Common myeloid progenitor, CD34-positive (primary cell): Measurements from ENCODE around the gene CDR2L.

Experiments
- CTCF ChIA-PET: fragments of 350-600 bp; sonication (Branson Sonifier 250); formaldehyde crosslinking; loops from one replicate; lab custom pipeline; 2021; ENCODE audit warnings: antibody characterized with exemption; lab: Charles Lee
- POLR2A ChIA-PET: fragments of 350-600 bp; sonication (Branson Sonifier 250); formaldehyde crosslinking; loops from one replicate; lab custom pipeline; 2021; ENCODE audit warnings: antibody characterized with exemption; lab: Charles Lee
- DNase-seq, 3 donors: peaks; one replicate each; pipeline versions ENCODE4 v3.0.0 to v3.0.0-alpha.2; 2013
- H3K27ac ChIP-seq, 2 experiments: 1 replicate in 1 of 2; 2 replicates in 1 of 2; pipeline ENCODE4 v1.7.0; 2013; ENCODE audit warnings: inconsistent platforms in 2 of 2, low read length in 2 of 2, mild to moderate bottlenecking in 2 of 2, low read depth in 1 of 2, moderate library complexity in 1 of 2; ENCODE audit not compliant: severe bottlenecking in 2 of 2, insufficient read depth in 1 of 2, poor library complexity in 1 of 2
- H3K27me3 ChIP-seq, 5 experiments: replicated peaks in 2 of 5; 1 replicate in 3 of 5; 2 replicates in 2 of 5; pipeline versions ENCODE4 v1.6.1 to v1.7.0; 2013; ENCODE audit warnings: low read length in 4 of 5, mild to moderate bottlenecking in 2 of 5, moderate library complexity in 2 of 5, inconsistent platforms in 1 of 5; ENCODE audit not compliant: insufficient read depth in 5 of 5, control insufficient read depth in 4 of 5
- H3K36me3 ChIP-seq, 4 experiments: 1 replicate in 2 of 4; 2 replicates in 2 of 4; pipeline versions ENCODE4 v1.6.1 to v1.7.0; 2013; ENCODE audit warnings: low read length in 3 of 4, control low read depth in 1 of 4, mild to moderate bottlenecking in 1 of 4; ENCODE audit not compliant: control insufficient read depth in 4 of 4, insufficient read depth in 4 of 4
- H3K4me1 ChIP-seq, 4 experiments: 1 replicate in 3 of 4; 2 replicates in 1 of 4; pipeline versions ENCODE4 v1.6.1 to v1.7.1; 2013; ENCODE audit warnings: low read length in 3 of 4, mild to moderate bottlenecking in 3 of 4, control low read depth in 1 of 4, inconsistent platforms in 1 of 4, moderate library complexity in 1 of 4; ENCODE audit not compliant: control insufficient read depth in 4 of 4, insufficient read depth in 4 of 4; ENCODE audit errors: control extremely low read depth in 1 of 4
- H3K4me3 ChIP-seq, 7 experiments: 1 replicate in 4 of 7; 2 replicates in 3 of 7; pipeline versions ENCODE4 v1.5.1 to v1.7.0; 2013; ENCODE audit warnings: mild to moderate bottlenecking in 7 of 7, low read length in 6 of 7, moderate library complexity in 6 of 7, inconsistent platforms in 2 of 7, low read depth in 2 of 7, control low read depth in 1 of 7; ENCODE audit not compliant: insufficient read depth in 4 of 7, control insufficient read depth in 1 of 7; ENCODE audit errors: extremely low read depth in 1 of 7
- H3K9me3 ChIP-seq, 5 experiments: 1 replicate in 4 of 5; 2 replicates in 1 of 5; pipeline versions ENCODE4 v1.6.1 to v1.7.1; 2013; ENCODE audit warnings: low read length in 4 of 5, mild to moderate bottlenecking in 2 of 5, inconsistent platforms in 1 of 5, low read depth in 1 of 5, moderate library complexity in 1 of 5; ENCODE audit not compliant: control insufficient read depth in 4 of 5, insufficient read depth in 2 of 5; ENCODE audit errors: control extremely low read depth in 1 of 5
- WGBS: methylation state at CpG from one replicate; pipeline ENCODE4 v1.1.5; 2013; ENCODE audit not compliant: insufficient coverage; 5-methylcytosine and 5-hydroxymethylcytosine counted together

Gene CDR2L

DNA sequence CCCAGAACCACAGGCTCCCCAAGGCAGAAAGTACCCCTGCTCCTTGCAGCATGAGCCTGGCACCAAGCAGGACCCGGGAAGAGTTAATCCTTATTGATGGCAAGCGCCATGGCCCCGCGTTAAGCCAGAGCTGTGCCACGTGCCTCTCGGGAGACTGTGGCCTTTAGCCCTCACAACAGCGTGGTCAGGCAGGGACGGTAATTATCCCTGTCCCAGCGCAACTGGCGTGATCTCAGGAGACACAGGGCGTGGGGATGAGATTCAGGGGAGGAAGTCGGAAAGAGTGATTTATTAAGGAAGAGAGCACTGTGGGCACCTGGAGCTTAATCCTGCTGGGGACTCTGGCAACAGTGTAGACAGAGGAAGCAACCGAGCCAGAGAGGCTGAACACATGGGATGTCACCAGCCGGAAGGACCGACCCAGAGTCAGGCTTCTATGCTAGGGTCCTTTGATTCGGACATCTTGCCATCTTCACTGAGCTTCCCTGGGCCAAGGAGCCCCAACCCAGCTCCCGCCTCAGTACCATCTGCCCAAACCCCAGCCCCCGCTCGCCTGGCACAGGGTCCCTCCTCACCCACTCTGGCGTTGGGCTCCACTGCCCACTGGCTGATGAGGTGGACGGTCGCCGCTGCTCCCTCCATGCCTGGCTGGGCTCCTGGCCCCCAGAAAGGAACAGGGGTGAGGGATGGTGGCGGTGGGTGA is 34.9 kb upstream of the CDR2L start:
- no peak for DNase-seq
- Histone ChIP-seq H3K9me3 (peaks cover 0 to 4% (median 0%) of the 10 kb centered on the region in 5 experiments), H3K4me3 (no peak overlapping the region), H3K27ac (no peak overlapping the region), H3K4me1 (no peaks in the 10 kb centered on the region), H3K27me3 (peaks cover 0 to 4% (median 0%) of the 10 kb centered on the region in 5 experiments), H3K36me3 (no peaks in the 10 kb centered on the region)
- CTCF ChIA-PET: interaction anchor here (1.0 kb wide), 2 partner anchors 19 to 27 kb away, joined by 3 read pairs; no protein-coding TSS in a partner anchor
- POLR2A ChIA-PET: no interaction called here
- WGBS: 79% methylated on average over 16 of the region's 24 CpGs

DNA sequence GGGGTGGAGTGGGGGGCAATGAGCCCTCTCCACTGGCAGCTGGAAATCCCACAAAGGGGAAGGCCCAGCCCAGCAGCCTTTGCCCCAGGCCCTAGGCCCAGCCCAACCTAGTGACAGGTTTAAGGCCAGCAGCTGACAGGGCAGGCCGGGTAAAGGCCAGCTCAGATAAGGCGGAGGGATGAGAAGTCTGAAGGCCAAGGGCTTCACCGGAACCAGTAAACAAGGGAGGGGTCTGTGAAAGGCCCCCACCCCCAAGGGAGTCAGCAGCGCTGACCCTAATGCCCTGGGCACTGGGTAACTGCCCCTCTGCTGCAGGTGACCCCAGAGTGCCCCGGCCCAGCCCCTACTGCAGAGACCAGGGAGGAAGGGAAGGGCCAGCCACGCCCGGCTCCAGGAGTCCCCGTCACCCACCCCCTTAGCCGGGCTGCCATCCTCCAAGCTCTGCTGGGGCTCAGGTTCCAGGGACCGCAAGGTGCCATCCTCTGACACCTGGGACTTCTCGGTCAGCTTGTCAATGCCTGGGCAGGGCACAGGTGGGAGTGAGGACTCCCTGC is 34.2 kb upstream of the CDR2L start:
- H3K4me3 ChIP-seq: no peak overlapping the region
- no peak overlapping the region for H3K27ac ChIP-seq
- 89% methylated on average over 10 of the region's 11 CpGs for WGBS
- POLR2A ChIA-PET: no interaction called here
- peaks cover 0 to 4% (median 0%) of the 10 kb centered on the region in 5 experiments for H3K27me3 ChIP-seq
- CTCF ChIA-PET: interaction anchor here (0.5 to 1.0 kb wide), 3 partner anchors 20 to 135 kb away, joined by 3 read pairs; no protein-coding TSS in a partner anchor
- H3K36me3 ChIP-seq: no peaks in the 10 kb centered on the region
- no peak for DNase-seq
- H3K9me3 ChIP-seq: peaks cover 0 to 4% (median 0%) of the 10 kb centered on the region in 5 experiments
- H3K4me1 ChIP-seq: no peaks in the 10 kb centered on the region

DNA sequence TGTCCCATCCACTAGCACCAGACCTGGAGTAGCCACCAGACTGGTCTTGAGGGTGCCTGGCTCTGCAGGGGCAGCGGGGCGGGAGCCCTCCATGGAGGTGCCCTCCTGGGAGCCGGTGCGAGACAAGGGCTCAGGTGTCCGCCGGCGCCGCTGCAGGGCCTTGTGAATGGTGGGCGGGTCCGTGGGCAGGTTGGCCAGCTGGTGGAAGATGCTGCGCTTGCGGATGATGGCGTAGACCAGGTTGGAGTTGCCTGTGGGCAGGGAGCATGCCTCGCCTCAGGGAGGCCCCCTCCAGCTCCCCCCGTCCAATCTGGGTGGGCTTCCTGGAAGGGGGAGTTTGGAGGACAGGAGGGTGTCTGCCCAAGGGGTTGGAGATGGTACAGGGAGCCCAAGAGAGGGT is 33.3 kb upstream of the CDR2L start:
- Histone ChIP-seq H3K36me3 (no peaks in the 10 kb centered on the region), H3K4me3 (no peak overlapping the region), H3K27ac (no peak overlapping the region), H3K9me3 (peaks cover 0 to 4% (median 0%) of the 10 kb centered on the region in 5 experiments), H3K4me1 (no peaks in the 10 kb centered on the region), H3K27me3 (peaks cover 0 to 4% (median 0%) of the 10 kb centered on the region in 5 experiments)
- no peak for DNase-seq
- 94% methylated on average over 15 of the region's 15 CpGs for WGBS
- ChIA-PET CTCF (interaction anchor here (0.9 kb wide), 1 partner anchor 40 kb away, joined by 3 read pairs; no protein-coding TSS in a partner anchor), POLR2A (no interaction called here)

DNA sequence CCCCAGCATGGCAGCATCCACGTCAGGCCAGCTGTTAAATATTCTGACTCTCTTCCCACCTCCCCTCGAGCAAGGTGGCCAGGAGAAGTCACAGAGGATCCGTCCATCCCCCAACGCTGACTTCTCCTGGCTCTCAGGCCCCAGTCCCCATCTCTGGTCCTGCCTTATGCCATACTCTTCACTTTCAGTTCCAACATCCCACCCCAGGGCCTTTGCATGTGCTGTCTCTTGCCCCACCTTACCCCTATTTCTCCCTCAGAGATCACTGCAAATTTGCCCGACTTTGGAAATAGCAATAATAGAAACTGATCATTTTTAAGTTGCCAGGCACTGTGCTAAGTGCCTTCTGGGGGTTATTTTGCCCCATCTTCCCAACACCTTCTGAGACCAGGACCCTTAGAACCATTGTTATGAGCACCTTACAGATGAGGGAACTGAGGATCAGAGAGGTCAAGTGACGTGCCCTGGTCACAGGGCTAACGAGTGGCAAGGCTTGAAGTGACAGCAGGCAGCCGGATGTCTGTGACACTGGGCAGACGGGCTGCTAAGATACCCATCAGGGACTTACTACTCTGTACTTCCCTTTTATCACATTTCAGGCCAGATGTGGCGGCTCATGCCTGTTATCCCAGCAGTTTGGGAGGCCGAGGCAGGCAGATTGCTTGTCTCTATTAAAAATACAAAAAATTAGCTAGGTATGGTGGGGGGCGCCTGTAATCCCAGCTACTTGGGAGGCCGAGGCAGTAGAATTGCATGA is 32.6 kb upstream of the CDR2L start:
- peaks cover 0 to 4% (median 0%) of the 10 kb centered on the region in 5 experiments for H3K9me3 ChIP-seq
- ChIA-PET CTCF (interaction anchor here (0.7 to 4.9 kb wide), 4 partner anchors 8 to 41 kb away, joined by 3 to 64 read pairs (median 3); partner anchors contain the start of genes OTOP2 and USH1G), POLR2A (no interaction called here)
- no peaks in the 10 kb centered on the region for H3K36me3 ChIP-seq
- H3K27ac ChIP-seq: no peak overlapping the region
- DNase-seq: peak in 2 of 3 donors; percentile 58 to 68
- H3K4me1 ChIP-seq: no peaks in the 10 kb centered on the region
- 78% methylated on average over 12 of the region's 13 CpGs for WGBS
- peaks cover 0 to 4% (median 2%) of the 10 kb centered on the region in 5 experiments for H3K27me3 ChIP-seq
- no peak overlapping the region for H3K4me3 ChIP-seq

DNA sequence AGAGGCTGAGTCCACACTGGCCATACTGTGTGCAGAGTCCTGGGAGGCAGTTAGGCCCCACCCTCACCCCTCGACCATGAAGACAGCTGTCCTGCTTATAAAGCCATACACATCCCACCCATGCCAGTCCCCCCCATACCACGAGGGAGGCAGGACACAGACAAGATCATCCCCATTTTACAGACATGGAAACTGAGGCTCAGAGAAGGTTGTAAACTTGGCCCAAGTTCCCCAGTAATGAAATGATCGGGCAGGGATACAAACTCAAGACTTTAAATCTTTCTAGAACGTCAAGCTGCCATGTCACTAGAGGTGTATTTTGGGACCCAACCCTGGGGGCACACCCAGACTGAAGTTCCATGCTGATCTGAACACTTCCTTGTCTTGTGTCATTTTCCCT is 31.3 kb upstream of the CDR2L start:
- WGBS: 96% methylated on average over 4 of the region's 4 CpGs
- no peak for DNase-seq
- no peak overlapping the region for H3K27ac ChIP-seq
- peaks cover 0 to 6% (median 3%) of the 10 kb centered on the region in 4 experiments for H3K4me1 ChIP-seq
- H3K36me3 ChIP-seq: no peaks in the 10 kb centered on the region
- H3K27me3 ChIP-seq: peaks cover 0 to 4% (median 2%) of the 10 kb centered on the region in 5 experiments
- peaks cover 0 to 4% (median 0%) of the 10 kb centered on the region in 5 experiments for H3K9me3 ChIP-seq
- ChIA-PET CTCF (interaction anchor here (0.7 to 4.9 kb wide), 8 partner anchors 9 to 49 kb away, joined by 3 to 64 read pairs (median 4); partner anchors contain the start of genes OTOP2 and USH1G), POLR2A (no interaction called here)
- H3K4me3 ChIP-seq: no peak overlapping the region

DNA sequence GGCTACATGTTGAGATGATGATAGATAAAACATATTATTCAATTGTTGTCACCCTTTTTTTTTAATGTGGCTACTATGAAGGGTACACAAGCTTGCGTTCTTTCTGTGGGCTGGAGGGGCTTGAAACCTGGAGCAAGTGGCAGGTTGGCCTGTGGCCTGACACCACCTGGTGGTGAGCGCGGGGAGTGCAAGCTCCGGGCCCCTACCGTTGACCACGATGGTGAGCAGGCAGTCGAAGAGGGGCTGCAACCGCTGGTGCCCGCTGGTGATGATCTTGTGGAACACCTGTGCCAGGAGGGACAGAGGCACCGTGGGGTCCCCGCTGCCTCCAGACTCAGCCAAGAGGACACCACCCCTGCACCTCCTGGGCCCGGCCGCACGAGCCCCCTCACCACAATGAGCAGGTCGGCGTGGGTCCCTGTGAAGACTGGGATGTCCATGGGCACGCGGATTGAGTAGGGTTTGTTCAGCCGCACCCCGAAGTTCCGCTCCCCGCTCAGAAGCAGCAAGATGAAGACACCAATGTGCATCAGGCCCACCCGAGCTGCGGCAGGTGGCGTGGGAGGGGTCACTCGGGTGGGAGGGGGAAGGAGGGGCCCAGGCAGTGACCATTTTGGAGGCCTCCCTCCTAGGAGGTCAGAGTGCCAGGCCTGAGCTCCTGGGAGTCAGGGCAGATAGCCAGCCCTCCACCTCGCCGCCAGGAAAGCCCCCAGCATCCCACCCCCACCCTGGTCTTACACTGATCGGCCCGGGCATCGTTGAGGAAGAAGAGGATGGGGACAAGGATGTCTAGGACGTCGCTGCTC is 29.3 kb upstream of the CDR2L start:
- H3K27me3 ChIP-seq: peaks cover 0 to 2% (median 2%) of the 10 kb centered on the region in 5 experiments
- ChIA-PET CTCF (interaction anchor here (0.7 to 8.9 kb wide), 19 partner anchors 9 to 243 kb away, joined by 3 to 154 read pairs (median 6); partner anchors contain the start of genes CDR2L, HID1, MRPL58 and OTOP2), POLR2A (no interaction called here)
- WGBS: 46% methylated on average over 28 of the region's 33 CpGs
- peaks cover 0 to 4% (median 0%) of the 10 kb centered on the region in 5 experiments for H3K9me3 ChIP-seq
- H3K4me1 ChIP-seq: peaks cover 0 to 6% (median 3%) of the 10 kb centered on the region in 4 experiments
- peak; percentile 65 to 80 (median 74) for DNase-seq
- no peaks in the 10 kb centered on the region for H3K36me3 ChIP-seq
- no peak overlapping the region for H3K27ac ChIP-seq
- no peak overlapping the region for H3K4me3 ChIP-seq
